Measurements from ENCODE around the gene TUBB4B. TPM values are rescaled to one million over a fixed set of nuclear protein-coding genes. Genes with fewer than 3 reads are reported as not detected.

The TUBB4B gene
- polyA plus RNA-seq, 1 of the 3 experiments (the other 2 are of a cell fraction), result 508 TPM

GRCh38 chr9:137204731-137205125 is 36.4 kb upstream of the TUBB4B start:
- WGBS (ENCODE audit: low lambda C conversion rate), result 4% methylated on average over 13 of the region's 21 CpGs
- Histone ChIP-seq H4K20me1 (ENCODE audit: insufficient read depth) (no peaks in the 10 kb centered on the region), H3K27ac (ENCODE audit: low read depth in 2 of 2, low read length in 1 of 2) (no peak overlapping the region; a peak in 1 of 4 replicates), H3K9me2 (no peaks in the 10 kb centered on the region), H3K9ac (peak overlapping the region; percentile 99), H3F3A (replicated peaks; ENCODE audit: insufficient read depth) (peaks cover 14% of the 10 kb centered on the region), H3K4me3 (ENCODE audit: low read depth in 2 of 2, low read length in 1 of 2) (peak overlapping the region; percentile 87 to 100), H3K4me2 (peak overlapping the region; percentile 100), H3K27me3 (ENCODE audit: insufficient read depth) (no peaks in the 10 kb centered on the region), H3K79me2 (ENCODE audit: insufficient read depth) (peaks cover 69% of the 10 kb centered on the region), H3K36me3 (replicated peaks in 1 of 2; ENCODE audit: control insufficient read depth in 1 of 2, insufficient read depth in 2 of 2, low read length in 1 of 2) (no peaks in the 10 kb centered on the region), H3K4me1 (ENCODE audit: control insufficient read depth in 1 of 2, insufficient read depth in 2 of 2, low read depth in 1 of 2, low read length in 1 of 2) (peaks cover 11 to 38% of the 10 kb centered on the region in 2 experiments), H2AFZ (ENCODE audit: low read depth) (peak overlapping the region; percentile 56; the same call in 1 of the 2 replicates), H3K9me3 (no peaks in the 10 kb centered on the region)
- no peak for DNase-seq
- no peak for TF ChIP-seq MEF2A (IDR thresholded peaks at IDR 0.05; ENCODE audit: borderline replicate concordance, low read depth)
- TF ChIP-seq EP300 (IDR thresholded peaks at IDR 0.05; ENCODE audit: borderline replicate concordance in 1 of 2, low read depth in 1 of 2, low read length in 1 of 2), result no peak
- TF ChIP-seq NFIC (IDR thresholded peaks at IDR 0.05; ENCODE audit: borderline replicate concordance), result no peak
- no peak for TF ChIP-seq EZH2phosphoT487 (IDR thresholded peaks at IDR 0.05; ENCODE audit: borderline replicate concordance, low read depth)
- TF ChIP-seq CTCF (IDR thresholded peaks at IDR 0.05), result no peak
- TF ChIP-seq FOXM1 (IDR thresholded peaks at IDR 0.05; ENCODE audit: low read depth), result no peak
- TF ChIP-seq JUND (IDR thresholded peaks at IDR 0.05), result no peak
- no peak for TF ChIP-seq FOSL2 (IDR thresholded peaks at IDR 0.05; ENCODE audit: borderline replicate concordance, low read depth)
- ChIA-PET CTCF (interaction anchor here (0.8 to 2.5 kb wide), 6 partner anchors 15 to 155 kb away, joined by 4 to 9 read pairs (median 4); partner anchors contain the start of gene RNF224), POLR2A (interaction anchor here (0.6 to 1.5 kb wide), 9 partner anchors 9 to 165 kb away, joined by 3 to 6 read pairs (median 3); partner anchors contain the start of genes RNF224 and SSNA1)

- Histone ChIP-seq H3K9me2 (no peaks in the 10 kb centered on the region), H3F3A (replicated peaks; ENCODE audit: insufficient read depth) (peaks cover 14% of the 10 kb centered on the region), H3K9ac (peak within 1 kb of the TSS; percentile 99), H3K4me1 (ENCODE audit: control insufficient read depth in 1 of 2, insufficient read depth in 2 of 2, low read depth in 1 of 2, low read length in 1 of 2) (peaks cover 11 to 38% of the 10 kb centered on the region in 2 experiments), H3K79me2 (ENCODE audit: insufficient read depth) (peaks cover 69% of the 10 kb centered on the region), H3K27ac (ENCODE audit: low read depth in 2 of 2, low read length in 1 of 2) (peak within 1 kb of the TSS; percentile 35 to 51; a peak in 3 of 4 replicates), H3K4me2 (peak within 1 kb of the TSS; percentile 100), H3K4me3 (ENCODE audit: low read depth in 2 of 2, low read length in 1 of 2) (peak within 1 kb of the TSS; percentile 87 to 100), H3K27me3 (ENCODE audit: insufficient read depth) (no peaks in the 10 kb centered on the region), H2AFZ (ENCODE audit: low read depth) (peak within 1 kb of the TSS; percentile 56), H3K36me3 (replicated peaks in 1 of 2; ENCODE audit: control insufficient read depth in 1 of 2, insufficient read depth in 2 of 2, low read length in 1 of 2) (no peaks in the 10 kb centered on the region), H3K9me3 (no peaks in the 10 kb centered on the region), H4K20me1 (ENCODE audit: insufficient read depth) (no peaks in the 10 kb centered on the region)
- POLR2A ChIA-PET, result interaction anchor here (0.6 to 1.5 kb wide), 9 partner anchors 10 to 166 kb away, joined by 3 to 6 read pairs (median 3); partner anchors contain the start of genes RNF224 and SSNA1
- 2% methylated on average over 28 of the region's 98 CpGs for WGBS (ENCODE audit: low lambda C conversion rate)
- CTCF ChIA-PET, result interaction anchor here (0.8 to 2.5 kb wide), 6 partner anchors 16 to 156 kb away, joined by 4 to 9 read pairs (median 4); partner anchors contain the start of gene RNF224
- peak; percentile 99 for DNase-seq
- TF ChIP-seq SIN3A (IDR thresholded peaks at IDR 0.05; ENCODE audit: borderline replicate concordance, low read depth, low read length), result peak; percentile 81; the same call in 1 of the 2 replicates
- peak; percentile 92 for TF ChIP-seq TAF1 (IDR thresholded peaks at IDR 0.05; ENCODE audit: borderline replicate concordance, low read depth, low read length)
- peak; percentile 95 for TF ChIP-seq GABPA (IDR thresholded peaks at IDR 0.05; ENCODE audit: low read depth)
- no peak for TF ChIP-seq EP300 (IDR thresholded peaks at IDR 0.05; ENCODE audit: borderline replicate concordance in 1 of 2, low read depth in 1 of 2, low read length in 1 of 2)
- TF ChIP-seq ZBTB33 (IDR thresholded peaks at IDR 0.05; ENCODE audit: borderline replicate concordance, low read depth), result no peak
- no peak for TF ChIP-seq USF2 (IDR thresholded peaks at IDR 0.05; ENCODE audit: borderline replicate concordance, low read depth, low read length)
- peak; percentile 83; the same call in 1 of the 2 replicates for TF ChIP-seq MXI1 (IDR thresholded peaks at IDR 0.05; ENCODE audit: low read depth, low read length)
- peak; percentile 43; the same call in 1 of the 2 replicates for TF ChIP-seq REST (IDR thresholded peaks at IDR 0.05; ENCODE audit: low read depth, low read length)
Measured at GRCh38 chr9:137205126-137206069, 35.7 kb upstream of the TUBB4B start, which contains the start of the genes NDOR1 and TMEM203. TSS of gene NDOR1 (plus strand) at chr9:137205700. CDS start at chr9:137205778, 78 bp downstream. TSS of gene TMEM203 (minus strand) at chr9:137205648. CDS start at chr9:137205414, 234 bp downstream.

All from SK-N-SH (cell line).